HL-60 (cell line): Measurements from ENCODE around the gene DPAGT1.

ENCODE experiments used
- DNase-seq, 2 experiments: peaks; one replicate each; pipeline ENCODE4 v3.0.0-alpha.2; 2010 to 2020; ENCODE audit warnings: low read depth in 1 of 2, low spot score in 1 of 2
- H3K27ac ChIP-seq: fragments of 250-450 bp; sonication (Bioruptor Pico); replicated peaks from 2 replicates; pipeline ENCODE4 v1.5.1; 2020; ENCODE audit warnings: mild to moderate bottlenecking, moderate library complexity
- H3K27me3 ChIP-seq: fragments of 250-450 bp; sonication (Bioruptor Pico); 2 replicates; pipeline ENCODE4 v1.5.1; 2021; ENCODE audit warnings: mild to moderate bottlenecking, moderate library complexity; ENCODE audit not compliant: insufficient read depth, poor library complexity, severe bottlenecking
- H3K4me3 ChIP-seq: replicated peaks from 2 replicates; pipeline ENCODE4 v1.5.1; 2011; ENCODE audit warnings: mild to moderate bottlenecking, control low read depth, low read length; ENCODE audit not compliant: insufficient read depth
- CTCF ChIP-seq: IDR thresholded peaks from one replicate; pipeline ENCODE4 v1.5.1; 2011; ENCODE audit warnings: low read length, control low read depth, inconsistent platforms; ENCODE audit not compliant: insufficient read depth
- GABPA ChIP-seq: IDR thresholded peaks from 2 replicates; pipeline ENCODE4 v1.6.1; 2012; ENCODE audit warnings: low read depth
- POLR2AphosphoS5 ChIP-seq: IDR thresholded peaks from 2 replicates; pipeline ENCODE4 v1.6.1; 2012; ENCODE audit warnings: low read depth
- REST ChIP-seq: IDR thresholded peaks from 2 replicates; pipeline ENCODE4 v1.6.1; 2012; ENCODE audit warnings: low read depth; ENCODE audit not compliant: insufficient replicate concordance
- SPI1 ChIP-seq: IDR thresholded peaks from 2 replicates; pipeline ENCODE4 v1.6.1; 2012; ENCODE audit warnings: low read depth, mild to moderate bottlenecking, borderline replicate concordance

Gene DPAGT1

GRCh38 chr11:119057000-119057769 is 44.5 kb downstream of the DPAGT1 start, which contains the start of gene HYOU1:
TSS of gene HYOU1 (minus strand) at chr11:119057205. CDS start at chr11:119056160, 1,045 bp downstream.
- Histone ChIP-seq H3K4me3 (peak within 1 kb of the TSS; percentile 92), H3K27me3 (no peaks in the 10 kb centered on the region), H3K27ac (peak within 1 kb of the TSS; percentile 80)
- TF ChIP-seq REST (peak; percentile 41), GABPA (peak; percentile 34; the same call in 1 of the 2 replicates), SPI1 (no peak), POLR2AphosphoS5 (peak; percentile 82)
- DNase-seq = peak; percentile 95 to 98

- TF ChIP-seq CTCF (no peak), GABPA (no peak), SPI1 (no peak), REST (no peak), POLR2AphosphoS5 (no peak)
- H3K27me3 ChIP-seq = no peaks in the 10 kb centered on the region
- H3K27ac ChIP-seq = peak overlapping the region; percentile 76
- DNase-seq = peak in 1 of 2 experiments; percentile 14
- H3K4me3 ChIP-seq = peak overlapping the region; percentile 92
Observed at GRCh38 chr11:119056421-119056999, 45.1 kb downstream of the DPAGT1 start.

- H3K4me3 ChIP-seq = peak overlapping the region; percentile 92
- peak in 1 of 2 experiments; percentile 47 for DNase-seq
- no peak for TF ChIP-seq POLR2AphosphoS5
- no peak for TF ChIP-seq CTCF
- no peak for TF ChIP-seq SPI1
- no peak for TF ChIP-seq REST
- no peak for TF ChIP-seq GABPA
Observed at GRCh38 chr11:119055901-119056300, 45.8 kb downstream of the DPAGT1 start.

More at GRCh38 chr11:119055901-119056300, 45.8 kb downstream of the DPAGT1 start:
- peak overlapping the region; percentile 76 for H3K27ac ChIP-seq
- H3K27me3 ChIP-seq = no peaks in the 10 kb centered on the region
